A549 (cell line): Measurements from ENCODE around the gene ODF2L. TPM values are rescaled to one million over a fixed set of nuclear protein-coding genes. Genes with fewer than 3 reads are reported as not detected.

Experiments used
- ATAC-seq, 2 experiments: fragments of 200-7000 bp in 1 of 2; fragments of >200 bp in 1 of 2; cut with Nextera tagmentation in 1 of 2; cut with Tn5 transposase in 1 of 2; 3 replicates each; pipeline versions ENCODE4 v1.8.0 to v1.9.1; 2018 to 2020; ENCODE audit warnings: mild to moderate bottlenecking in 1 of 2, moderate library complexity in 1 of 2
- CTCF ChIA-PET: fragments of 300-600 bp; sonication (Branson Sonifier 250); formaldehyde crosslinking; extraction: SDS; loops from one replicate; lab custom pipeline; 2021; ENCODE audit warnings: antibody characterized with exemption, inconsistent platforms; lab: Yijun Ruan, JAX
- POLR2A ChIA-PET: fragments of 350-600 bp; formaldehyde crosslinking; extraction: SDS; loops from one replicate; lab custom pipeline; 2021; ENCODE audit warnings: antibody characterized with exemption, inconsistent platforms; lab: Yijun Ruan, JAX
- DNase-seq, 2 experiments: peaks; one replicate each; pipeline versions ENCODE4 v3.0.0 to v3.0.0-alpha.2; 2011 to 2016; ENCODE audit warnings: low read depth in 1 of 2, low spot score in 1 of 2
- FAIRE-seq: peaks from 2 replicates; lab custom pipeline; 2011; peaks lifted over from hg19 to GRCh38; lab: Jason Lieb, UNC
- H3K27ac ChIP-seq, 2 experiments: fragments of >200 bp; sonication (Bioruptor Twin); formaldehyde crosslinking; 3 replicates each; pipeline ENCODE4 v1.5.1; 2016 to 2017
- H3K4me1 ChIP-seq: fragments of >200 bp; sonication (Bioruptor Twin); formaldehyde crosslinking; 3 replicates; pipeline ENCODE4 v1.6.1; 2016
- H3K4me2 ChIP-seq: fragments of >200 bp; sonication (Bioruptor Twin); formaldehyde crosslinking; 3 replicates; pipeline ENCODE4 v1.6.1; 2016
- H3K4me3 ChIP-seq: fragments of >200 bp; sonication (Bioruptor Twin); formaldehyde crosslinking; 3 replicates; pipeline ENCODE4 v1.5.1; 2016
- H3K9me3 ChIP-seq: fragments of >200 bp; sonication (Bioruptor Twin); formaldehyde crosslinking; 3 replicates; pipeline ENCODE4 v1.6.1; 2016
- CBX8 ChIP-seq: fragments of 200-600 bp; sonication (generic); IDR thresholded peaks from 2 replicates; pipeline ENCODE4 v1.6.1; 2016
- CHD4 ChIP-seq: fragments of 200-600 bp; sonication (generic); IDR thresholded peaks from 2 replicates; pipeline ENCODE4 v1.6.1; 2016; ENCODE audit warnings: antibody characterized with exemption, mild to moderate bottlenecking, borderline replicate concordance
- FOSL2 ChIP-seq, 2 experiments: fragments of 450-650 bp in 1 of 2; fragments of >200 bp in 1 of 2; sonication (Bioruptor Twin) in 1 of 2; formaldehyde crosslinking; IDR thresholded peaks; 2 replicates each; pipeline versions ENCODE4 v1.5.0 to v1.6.1; 2016 to 2020; ENCODE audit warnings: mild to moderate bottlenecking in 1 of 2, moderate library complexity in 1 of 2
- GATA3 ChIP-seq: IDR thresholded peaks from 2 replicates; pipeline ENCODE4 v1.6.1; 2012; ENCODE audit warnings: borderline replicate concordance
- JUNB ChIP-seq: fragments of >200 bp; sonication (Bioruptor Twin); formaldehyde crosslinking; IDR thresholded peaks from 2 replicates; pipeline ENCODE4 v1.6.1; 2016
- KDM1A ChIP-seq: fragments of 200-600 bp; sonication (generic); IDR thresholded peaks from 2 replicates; pipeline ENCODE4 v1.6.1; 2016; ENCODE audit warnings: low read depth, mild to moderate bottlenecking
- MAFK ChIP-seq: fragments of 450-650 bp; IDR thresholded peaks from 2 replicates; pipeline ENCODE4 v1.6.1; 2014; ENCODE audit not compliant: partially characterized antibody
- MAZ ChIP-seq: fragments of 150-350 bp; IDR thresholded peaks from 2 replicates; pipeline ENCODE4 v1.6.1; 2014; ENCODE audit warnings: antibody characterized with exemption, low read depth, low read length, borderline replicate concordance
- NR3C1 ChIP-seq: fragments of >200 bp; sonication (Bioruptor Twin); formaldehyde crosslinking; IDR thresholded peaks from 3 replicates; pipeline ENCODE4 v1.6.1; 2017
- POLR2AphosphoS2 ChIP-seq: conservative IDR thresholded peaks from 2 replicates; pipeline ENCODE4 v1.6.1; 2012; ENCODE audit warnings: low read length, improper control_type of control experiment, inconsistent platforms
- RAD21 ChIP-seq, 2 experiments: fragments of >200 bp in 1 of 2; sonication (Bioruptor Twin) in 1 of 2; formaldehyde crosslinking in 1 of 2; IDR thresholded peaks in 1 of 2; conservative IDR thresholded peaks in 1 of 2; 2 replicates in 1 of 2; 3 replicates in 1 of 2; pipeline ENCODE4 v1.6.1; 2012 to 2018; ENCODE audit warnings: inconsistent platforms in 1 of 2
- RARB ChIP-seq: fragments of 250-450 bp; sonication (Bioruptor Pico); IDR thresholded peaks from 2 replicates; pipeline ENCODE4 v1.8.0; 2021; ENCODE audit warnings: mild to moderate bottlenecking, moderate library complexity
- RFX5 ChIP-seq: fragments of 450-650 bp; IDR thresholded peaks from 2 replicates; pipeline ENCODE4 v1.7.1; 2014; ENCODE audit warnings: antibody characterized with exemption, mild to moderate bottlenecking, moderate library complexity
- RNF2 ChIP-seq: fragments of 200-600 bp; sonication (generic); IDR thresholded peaks from 2 replicates; pipeline ENCODE4 v1.6.1; 2016; ENCODE audit warnings: low read depth, mild to moderate bottlenecking, antibody characterized with exemption, moderate library complexity, borderline replicate concordance
- SMC3 ChIP-seq: fragments of >200 bp; sonication (Bioruptor Twin); formaldehyde crosslinking; IDR thresholded peaks from 3 replicates; pipeline ENCODE4 v1.6.1; 2018; ENCODE audit warnings: inconsistent platforms
- TP53 ChIP-seq: fragments of 250-450 bp; sonication (Bioruptor Pico); IDR thresholded peaks from 2 replicates; pipeline ENCODE4 v1.5.0; 2021; ENCODE audit warnings: mild to moderate bottlenecking, moderate library complexity
- ZFP36 ChIP-seq: fragments of 450-650 bp; IDR thresholded peaks from 2 replicates; pipeline ENCODE4 v1.6.1; 2014; ENCODE audit warnings: borderline replicate concordance; ENCODE audit not compliant: partially characterized antibody
- WGBS: methylation state at CpG from one replicate; pipeline ENCODE4 v1.1.6; 2017; ENCODE audit errors: missing lambda C conversion rate; 5-methylcytosine and 5-hydroxymethylcytosine counted together
- polyA plus RNA-seq, 4 experiments: library from polyadenylated mRNA; depleted of rRNA in 3 of 4; stranded (reverse); fragments of >200 nt; fragmentation: RNase III in 1 of 4; extraction: RNeasy Plus Mini Kit Qiagen cat#74134 plus additional on column Dnase treatment in 1 of 4; gene quantifications; 2 replicates in 3 of 4; 3 replicates in 1 of 4; pipeline ENCODE4 v1.2.3, GENCODE V29; 2011 to 2017
- TF ChIP-seq, protein P1 (sequence below): fragments of 250-450 bp; sonication (Bioruptor Pico); IDR thresholded peaks from 2 replicates; pipeline ENCODE4 v1.5.0; 2020; ENCODE audit warnings: low read depth, mild to moderate bottlenecking, moderate library complexity
- TF ChIP-seq, protein P2 (sequence below): fragments of >200 bp; sonication (Bioruptor Twin); formaldehyde crosslinking; IDR thresholded peaks from 3 replicates; pipeline ENCODE4 v1.5.1; 2016

The ODF2L gene
- polyA plus RNA-seq, 2 of the 4 experiments (the other 2 are of a cell fraction), result 10.0 to 17.7 TPM

DNA sequence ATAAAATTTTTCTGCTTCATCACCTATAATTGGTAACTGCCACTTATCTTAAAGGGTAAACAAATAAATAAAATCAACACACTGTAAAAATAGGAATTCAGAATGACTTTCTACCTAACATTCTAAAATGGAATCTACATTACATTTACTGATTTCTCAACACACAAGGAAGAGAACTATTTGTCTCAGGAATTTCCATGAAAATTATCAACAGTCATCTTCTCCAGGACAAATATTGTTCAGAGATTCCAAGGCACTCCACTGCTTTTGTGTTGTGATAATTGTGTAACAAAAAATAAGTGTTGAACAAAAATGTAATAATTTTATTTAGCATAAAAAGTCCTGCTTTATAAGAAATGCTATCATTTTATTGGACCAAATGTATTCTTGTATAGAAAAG, 7.3 kb downstream of the ODF2L start:
- ChIA-PET CTCF (no interaction called here), POLR2A (no interaction called here)
- no peak overlapping the region for H3K4me3 ChIP-seq
- H3K4me2 ChIP-seq, result no peak overlapping the region
- H3K27ac ChIP-seq, result no peak overlapping the region
- H3K9me3 ChIP-seq, result no peaks in the 10 kb centered on the region
- ATAC-seq, result no peak
- H3K4me1 ChIP-seq, result peaks cover 13% of the 10 kb centered on the region; the same call in 1 of the 3 replicates
- TF ChIP-seq MAFK, result no peak
- TF ChIP-seq FOSL2 (IDR thresholded peaks at IDR 0.05), result no peak
- no peak for TF ChIP-seq FOSL2 (CRISPR knock-in tag; IDR thresholded peaks at IDR 0.05)
- no peak for TF ChIP-seq RFX5
- TF ChIP-seq TP53 (CRISPR knock-in tag), result no peak
- TF ChIP-seq, protein P1, sequence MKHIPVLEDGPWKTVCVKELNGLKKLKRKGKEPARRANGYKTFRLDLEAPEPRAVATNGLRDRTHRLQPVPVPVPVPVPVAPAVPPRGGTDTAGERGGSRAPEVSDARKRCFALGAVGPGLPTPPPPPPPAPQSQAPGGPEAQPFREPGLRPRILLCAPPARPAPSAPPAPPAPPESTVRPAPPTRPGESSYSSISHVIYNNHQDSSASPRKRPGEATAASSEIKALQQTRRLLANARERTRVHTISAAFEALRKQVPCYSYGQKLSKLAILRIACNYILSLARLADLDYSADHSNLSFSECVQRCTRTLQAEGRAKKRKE, result no peak
- no peak for TF ChIP-seq RARB (CRISPR knock-in tag)
- TF ChIP-seq RNF2, result no peak
- no peak for TF ChIP-seq NR3C1
- no peak for TF ChIP-seq JUNB
- TF ChIP-seq, all 56 proteins: peak for 0
- no peak for FAIRE-seq
- no peak for DNase-seq

DNA sequence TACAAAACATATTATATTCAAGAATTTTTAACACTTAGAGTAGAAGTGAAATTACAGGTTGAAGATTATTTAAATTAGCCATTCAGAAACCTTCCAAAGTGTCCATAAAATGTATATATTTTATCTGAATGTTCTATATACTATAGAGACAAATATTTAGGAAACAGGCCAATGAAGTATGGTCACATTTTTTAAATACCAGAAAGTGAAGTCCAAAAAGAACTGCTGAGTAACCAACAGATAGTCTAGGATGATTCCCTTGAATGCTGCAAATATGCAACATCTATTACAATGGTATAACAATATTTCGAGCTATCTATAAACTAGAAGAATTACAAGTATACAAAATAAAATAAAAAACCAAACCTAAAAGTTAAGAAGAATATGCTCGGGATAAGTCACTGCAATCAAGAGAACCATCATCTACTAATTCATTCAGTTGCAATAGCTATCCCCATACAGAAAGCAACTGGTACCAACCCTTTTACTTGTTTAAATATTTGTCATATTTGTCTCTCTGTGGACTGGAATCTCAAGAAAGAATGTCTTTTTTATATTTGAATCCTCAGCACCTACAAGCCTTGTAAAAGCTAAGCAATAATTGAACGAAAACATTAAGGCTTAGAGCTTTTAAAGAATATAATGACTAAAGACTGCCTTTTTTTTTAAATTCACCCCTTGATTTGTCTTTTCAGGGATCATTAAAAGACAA, 8.1 kb downstream of the ODF2L start:
- no peak overlapping the region for H3K4me2 ChIP-seq
- ATAC-seq (no peak), DNase-seq (no peak), FAIRE-seq (no peak)
- H3K9me3 ChIP-seq, result no peaks in the 10 kb centered on the region
- CTCF ChIA-PET, result interaction anchor here (0.7 kb wide), 1 partner anchor 114 kb away, joined by 3 read pairs; no protein-coding TSS in a partner anchor
- POLR2A ChIA-PET, result no interaction called here
- no peak overlapping the region for H3K4me3 ChIP-seq
- H3K27ac ChIP-seq, result no peak overlapping the region
- TF ChIP-seq RARB (CRISPR knock-in tag) (no peak), FOSL2 (IDR thresholded peaks at IDR 0.05) (no peak), FOSL2 (CRISPR knock-in tag; IDR thresholded peaks at IDR 0.05) (no peak), RAD21 (conservative IDR thresholded peaks at IDR 0.05 in 1 of 2, IDR thresholded peaks at IDR 0.05 in 1 of 2) (no peak), ZFP36 (no peak), POLR2AphosphoS2 (no peak), MAFK (no peak), MAZ (no peak)
- H3K4me1 ChIP-seq, result peaks cover 13% of the 10 kb centered on the region; the same call in 1 of the 3 replicates
- 70% methylated on average over 3 of the region's 3 CpGs for WGBS

DNA sequence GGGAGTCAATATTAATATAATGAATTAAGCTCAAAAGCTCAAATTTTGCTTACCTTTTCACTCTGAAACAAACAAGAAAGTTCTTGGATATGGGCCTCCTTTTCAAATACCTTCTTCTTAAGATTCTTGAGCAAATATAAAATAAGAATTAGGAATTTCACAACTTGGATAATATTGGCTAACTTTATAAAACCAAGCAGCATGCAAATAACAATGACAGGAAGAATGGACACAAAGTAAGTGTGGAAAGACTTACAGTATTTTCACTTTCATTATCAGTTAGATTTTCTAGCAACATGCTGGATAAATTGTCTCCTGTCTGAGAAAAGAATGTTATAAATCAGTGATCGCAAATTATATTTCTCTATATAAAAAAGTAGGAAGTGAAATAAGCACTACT, 13.2 kb downstream of the ODF2L start:
- H3K4me2 ChIP-seq, result no peak overlapping the region
- H3K4me3 ChIP-seq, result no peak overlapping the region
- no peaks in the 10 kb centered on the region for H3K9me3 ChIP-seq
- no peaks in the 10 kb centered on the region; the same call in 2 of the 3 replicates for H3K4me1 ChIP-seq
- ATAC-seq (no peak), DNase-seq (no peak), FAIRE-seq (no peak)
- POLR2A ChIA-PET, result interaction anchor here (0.9 kb wide), 1 partner anchor 13 kb away, joined by 4 read pairs; the partner anchor contains the start of gene ODF2L
- H3K27ac ChIP-seq, result no peak overlapping the region
- TF ChIP-seq CHD4 (no peak), GATA3 (no peak), JUNB (no peak), KDM1A (no peak), CBX8 (no peak), SMC3 (no peak)
- TF ChIP-seq, protein P2, sequence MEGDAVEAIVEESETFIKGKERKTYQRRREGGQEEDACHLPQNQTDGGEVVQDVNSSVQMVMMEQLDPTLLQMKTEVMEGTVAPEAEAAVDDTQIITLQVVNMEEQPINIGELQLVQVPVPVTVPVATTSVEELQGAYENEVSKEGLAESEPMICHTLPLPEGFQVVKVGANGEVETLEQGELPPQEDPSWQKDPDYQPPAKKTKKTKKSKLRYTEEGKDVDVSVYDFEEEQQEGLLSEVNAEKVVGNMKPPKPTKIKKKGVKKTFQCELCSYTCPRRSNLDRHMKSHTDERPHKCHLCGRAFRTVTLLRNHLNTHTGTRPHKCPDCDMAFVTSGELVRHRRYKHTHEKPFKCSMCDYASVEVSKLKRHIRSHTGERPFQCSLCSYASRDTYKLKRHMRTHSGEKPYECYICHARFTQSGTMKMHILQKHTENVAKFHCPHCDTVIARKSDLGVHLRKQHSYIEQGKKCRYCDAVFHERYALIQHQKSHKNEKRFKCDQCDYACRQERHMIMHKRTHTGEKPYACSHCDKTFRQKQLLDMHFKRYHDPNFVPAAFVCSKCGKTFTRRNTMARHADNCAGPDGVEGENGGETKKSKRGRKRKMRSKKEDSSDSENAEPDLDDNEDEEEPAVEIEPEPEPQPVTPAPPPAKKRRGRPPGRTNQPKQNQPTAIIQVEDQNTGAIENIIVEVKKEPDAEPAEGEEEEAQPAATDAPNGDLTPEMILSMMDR, result no peak
- CTCF ChIA-PET, result interaction anchor here (1.9 kb wide), 1 partner anchor 119 kb away, joined by 4 read pairs; no protein-coding TSS in a partner anchor
- WGBS, result 90% methylated on average over 1 of the region's 1 CpG
